Astrocyte of the spinal cord (primary cell): ENCODE measurements around the gene KMO.

Experiments
- DNase-seq: peaks from one replicate; pipeline ENCODE4 v3.0.0; 2011; ENCODE audit warnings: low read depth, low spot score
- H3K4me3 ChIP-seq: 2 replicates; pipeline ENCODE4 v1.5.1; 2011; ENCODE audit warnings: low read depth, mild to moderate bottlenecking, low read length, moderate library complexity
- in situ Hi-C: cut with HindIII; loops from 2 replicates; pipeline ENCODE4 v1.10.0; 2017; ENCODE audit warnings: low sequenced_read_pairs
- TF ChIP-seq, protein P1 (sequence below): IDR thresholded peaks from 2 replicates; pipeline ENCODE4 v1.5.1; 2012; ENCODE audit warnings: low read depth, mild to moderate bottlenecking, low read length, inconsistent platforms

KMO gene

GRCh38 chr1:241630005-241630404 is 97.8 kb downstream of the KMO start:
- in situ Hi-C loops, result no loop called here
- DNase-seq, result no peak
- H3K4me3 ChIP-seq, result no peak overlapping the region
- TF ChIP-seq, protein P1, sequence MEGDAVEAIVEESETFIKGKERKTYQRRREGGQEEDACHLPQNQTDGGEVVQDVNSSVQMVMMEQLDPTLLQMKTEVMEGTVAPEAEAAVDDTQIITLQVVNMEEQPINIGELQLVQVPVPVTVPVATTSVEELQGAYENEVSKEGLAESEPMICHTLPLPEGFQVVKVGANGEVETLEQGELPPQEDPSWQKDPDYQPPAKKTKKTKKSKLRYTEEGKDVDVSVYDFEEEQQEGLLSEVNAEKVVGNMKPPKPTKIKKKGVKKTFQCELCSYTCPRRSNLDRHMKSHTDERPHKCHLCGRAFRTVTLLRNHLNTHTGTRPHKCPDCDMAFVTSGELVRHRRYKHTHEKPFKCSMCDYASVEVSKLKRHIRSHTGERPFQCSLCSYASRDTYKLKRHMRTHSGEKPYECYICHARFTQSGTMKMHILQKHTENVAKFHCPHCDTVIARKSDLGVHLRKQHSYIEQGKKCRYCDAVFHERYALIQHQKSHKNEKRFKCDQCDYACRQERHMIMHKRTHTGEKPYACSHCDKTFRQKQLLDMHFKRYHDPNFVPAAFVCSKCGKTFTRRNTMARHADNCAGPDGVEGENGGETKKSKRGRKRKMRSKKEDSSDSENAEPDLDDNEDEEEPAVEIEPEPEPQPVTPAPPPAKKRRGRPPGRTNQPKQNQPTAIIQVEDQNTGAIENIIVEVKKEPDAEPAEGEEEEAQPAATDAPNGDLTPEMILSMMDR, result no peak

GRCh38 chr1:241630476-241630875 is 98.3 kb downstream of the KMO start:
- TF ChIP-seq, protein P1, result no peak
- H3K4me3 ChIP-seq, result no peak overlapping the region
- no peak for DNase-seq
- in situ Hi-C loops, result no loop called here

GRCh38 chr1:241630899-241631298 is 98.7 kb downstream of the KMO start:
- TF ChIP-seq, protein P1, result no peak
- H3K4me3 ChIP-seq, result no peak overlapping the region
- in situ Hi-C loops, result no loop called here
- DNase-seq, result no peak

DNA sequence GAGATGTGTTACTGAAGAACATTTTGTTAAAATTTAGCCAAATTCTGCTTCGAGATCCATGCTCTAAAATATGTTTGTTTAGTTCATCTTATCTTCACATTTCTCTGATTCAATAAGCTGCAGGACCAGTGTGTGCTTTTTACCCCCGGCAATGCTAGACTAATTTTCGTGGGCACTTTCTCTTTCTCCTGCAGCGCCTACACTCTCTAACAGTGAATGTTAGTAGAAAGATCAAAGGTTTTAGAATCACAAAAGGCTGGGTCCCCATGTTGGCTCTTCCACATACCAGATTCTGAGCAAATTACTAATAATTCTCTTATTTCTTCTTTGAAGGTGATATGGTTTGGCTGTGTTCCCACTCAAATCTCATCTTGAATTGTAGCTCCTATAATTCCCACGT is 99.5 kb downstream of the KMO start:
- TF ChIP-seq, protein P1, result no peak
- no peak overlapping the region for H3K4me3 ChIP-seq
- no peak for DNase-seq
- in situ Hi-C loops, result no loop called here

DNA sequence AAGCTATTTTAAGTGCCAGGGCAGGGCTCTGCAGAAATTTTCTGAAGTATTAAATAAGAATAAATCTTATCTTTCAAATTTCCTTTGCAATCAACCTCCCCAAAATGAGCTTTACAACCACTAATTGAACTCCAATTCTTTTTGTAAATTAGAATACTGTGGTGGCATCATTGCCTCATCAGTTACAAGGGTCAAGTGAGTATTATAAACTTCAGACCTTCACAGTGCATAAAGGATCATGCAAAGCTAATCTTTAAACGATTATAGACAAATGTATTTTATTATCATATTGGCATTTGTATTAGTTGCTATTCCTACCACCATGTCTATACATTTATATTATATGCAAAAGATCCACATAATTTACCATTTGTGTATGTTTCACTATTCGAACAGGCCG is 100.8 kb downstream of the KMO start:
- H3K4me3 ChIP-seq, result no peak overlapping the region
- in situ Hi-C loops, result no loop called here
- TF ChIP-seq, protein P1, result no peak
- no peak for DNase-seq

DNA sequence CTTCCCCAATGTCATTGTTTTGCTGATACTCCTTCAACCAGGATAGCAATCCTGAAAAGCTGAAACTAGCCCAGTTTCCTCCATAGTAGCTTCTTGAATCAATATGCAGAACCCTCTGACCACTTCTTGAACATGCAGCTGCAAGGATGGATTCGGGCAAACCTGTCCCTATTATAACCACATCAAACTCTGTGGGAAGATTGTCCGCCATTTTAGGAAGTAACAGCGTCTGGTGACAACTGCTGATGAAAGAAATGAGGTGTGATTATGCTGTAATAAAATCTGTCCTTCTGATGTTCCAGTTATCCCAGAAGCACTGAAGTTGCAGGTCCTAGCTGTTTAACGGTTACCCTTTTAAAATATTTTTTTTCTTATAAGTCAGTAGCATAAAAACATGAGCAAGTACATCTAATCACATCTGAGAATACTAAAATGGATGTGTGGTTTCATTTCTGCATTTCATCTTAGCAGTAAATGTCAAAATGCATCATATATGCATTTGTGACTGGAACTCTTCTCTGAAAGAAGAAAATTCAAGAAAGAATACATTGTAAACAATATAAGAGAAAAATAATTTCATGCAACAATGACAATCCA is 103.5 kb downstream of the KMO start:
- TF ChIP-seq, protein P1, result no peak
- in situ Hi-C loops, result no loop called here
- H3K4me3 ChIP-seq, result no peak overlapping the region
- no peak for DNase-seq

- TF ChIP-seq, protein P1, result no peak
- in situ Hi-C loops, result no loop called here
- DNase-seq, result no peak
- no peak overlapping the region for H3K4me3 ChIP-seq
These were observed 104.1 kb downstream of the KMO start for GRCh38 chr1:241636291-241636690.
